ENCODE measurements around the gene TLR9.
"Not testable (repeated sequence)": the region's sequence is repeated elsewhere in the genome, so short reads cannot be mapped to it uniquely, and the experiment has no call there.

The TLR9 gene

DNA sequence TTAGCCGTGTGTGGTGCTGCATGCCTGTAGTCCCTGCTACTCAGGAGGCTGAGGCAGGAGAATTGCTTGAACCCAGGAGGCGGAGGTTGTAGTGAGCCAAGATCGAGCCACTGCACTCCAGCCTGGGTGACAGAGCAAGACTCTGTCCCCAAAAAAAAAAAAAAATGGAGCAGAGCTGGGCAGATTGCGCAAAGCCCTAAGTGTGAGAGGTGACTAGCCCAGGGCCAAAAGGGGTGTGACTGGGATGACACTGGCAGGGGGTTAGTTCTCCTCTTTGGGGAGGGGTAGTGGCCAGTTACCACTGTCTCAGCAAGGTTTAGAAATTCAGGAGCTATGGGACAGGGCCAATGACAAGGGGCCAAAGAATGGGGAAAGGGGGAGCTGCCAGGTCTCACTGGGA is 47.3 kb downstream of the TLR9 start:
- H3K36me3 ChIP-seq (ENCODE audit: control insufficient read depth, insufficient read depth, low read length): not testable (repeated sequence)
- 85 to 93% methylated on average over 3 to 4 of the region's 4 CpGs for WGBS, 2 experiments (ENCODE audit: insufficient coverage in 2 of 2)

DNA sequence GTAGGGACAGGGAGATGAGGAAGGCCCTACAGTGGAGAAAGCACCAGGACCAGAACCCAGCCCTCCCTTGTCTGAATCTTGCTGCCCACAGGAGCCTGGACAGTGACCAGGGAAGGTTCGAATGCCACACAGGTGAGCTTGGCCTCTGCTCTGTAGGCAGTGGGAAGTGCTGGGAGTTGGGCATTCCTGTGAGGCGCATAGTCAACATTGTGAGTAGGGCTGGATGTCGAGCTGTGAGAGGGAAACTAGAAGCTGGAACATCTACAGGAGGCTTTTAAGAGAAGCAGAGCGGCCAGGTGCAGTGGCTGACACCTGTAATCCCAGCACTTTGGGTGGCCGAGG is 47.8 kb downstream of the TLR9 start:
- no peak overlapping the region for H3K4me3 ChIP-seq (ENCODE audit: extremely low read depth, insufficient read depth, low read length, poor library complexity, severe bottlenecking)
- WGBS, 2 experiments (ENCODE audit: insufficient coverage in 2 of 2): 88 to 91% methylated on average over 4 to 5 of the region's 5 CpGs
- H3K4me1 ChIP-seq (ENCODE audit: control insufficient read depth, insufficient read depth, low read length, poor library complexity, severe bottlenecking): no peaks in the 10 kb centered on the region
- no peak overlapping the region for H3K27ac ChIP-seq (ENCODE audit: low read depth, low read length, severe bottlenecking)
- no peaks in the 10 kb centered on the region for H3K9me3 ChIP-seq (ENCODE audit: control insufficient read depth, low read length)
- H3K36me3 ChIP-seq (ENCODE audit: control insufficient read depth, insufficient read depth, low read length): no peaks in the 10 kb centered on the region

More for the DNA sequence above, 47.3 kb downstream of the TLR9 start:
- H3K27ac ChIP-seq (ENCODE audit: low read depth, low read length, severe bottlenecking); H3K4me3 ChIP-seq (ENCODE audit: extremely low read depth, insufficient read depth, low read length, poor library complexity, severe bottlenecking); H3K4me1 ChIP-seq (ENCODE audit: control insufficient read depth, insufficient read depth, low read length, poor library complexity, severe bottlenecking); H3K9me3 ChIP-seq (ENCODE audit: control insufficient read depth, low read length): not testable (repeated sequence)

DNA sequence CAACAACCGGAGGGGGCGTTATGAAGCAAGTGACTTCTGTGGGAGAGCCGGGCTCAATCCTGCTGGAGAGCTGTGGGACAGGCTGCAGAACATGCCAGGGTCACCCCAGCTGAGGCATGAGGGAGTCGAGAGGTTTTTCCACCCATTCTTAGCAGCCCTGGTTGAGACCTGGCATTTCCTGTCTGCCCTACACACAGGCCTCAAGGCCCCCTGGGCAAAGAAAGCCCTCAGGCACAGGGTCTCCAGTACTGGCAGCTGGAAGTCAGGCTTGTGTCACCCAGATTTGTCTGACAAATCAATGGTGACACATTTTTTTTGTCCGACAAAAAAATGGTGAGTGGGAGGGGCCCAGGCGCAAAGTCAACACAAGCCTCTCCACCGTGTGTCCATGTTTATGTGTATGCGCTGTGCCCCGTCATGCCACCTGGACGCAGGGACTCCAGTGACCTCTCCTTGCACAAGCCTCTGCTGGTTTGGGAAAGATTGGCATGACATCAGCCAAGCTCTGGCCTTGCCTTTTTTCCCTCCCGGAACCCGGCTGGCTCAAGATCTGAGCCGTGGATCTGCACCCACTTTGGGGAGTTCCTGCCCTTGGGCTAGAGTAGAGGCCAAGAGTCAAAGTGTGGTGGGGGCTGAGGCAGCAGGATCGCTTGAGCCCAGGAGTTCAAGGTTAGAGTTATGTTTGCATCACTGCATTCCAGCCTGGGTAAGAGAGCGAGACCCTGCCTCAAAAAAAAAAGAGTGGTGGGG is 48.3 kb downstream of the TLR9 start:
- Histone ChIP-seq H3K9me3 (ENCODE audit: control insufficient read depth, low read length) (no peaks in the 10 kb centered on the region), H3K4me3 (ENCODE audit: extremely low read depth, insufficient read depth, low read length, poor library complexity, severe bottlenecking) (no peak overlapping the region), H3K27ac (ENCODE audit: low read depth, low read length, severe bottlenecking) (no peak overlapping the region), H3K4me1 (ENCODE audit: control insufficient read depth, insufficient read depth, low read length, poor library complexity, severe bottlenecking) (no peaks in the 10 kb centered on the region), H3K36me3 (ENCODE audit: control insufficient read depth, insufficient read depth, low read length) (no peaks in the 10 kb centered on the region)
- 87 to 93% methylated on average over 13 to 15 of the region's 15 CpGs for WGBS, 2 experiments (ENCODE audit: insufficient coverage in 2 of 2)

DNA sequence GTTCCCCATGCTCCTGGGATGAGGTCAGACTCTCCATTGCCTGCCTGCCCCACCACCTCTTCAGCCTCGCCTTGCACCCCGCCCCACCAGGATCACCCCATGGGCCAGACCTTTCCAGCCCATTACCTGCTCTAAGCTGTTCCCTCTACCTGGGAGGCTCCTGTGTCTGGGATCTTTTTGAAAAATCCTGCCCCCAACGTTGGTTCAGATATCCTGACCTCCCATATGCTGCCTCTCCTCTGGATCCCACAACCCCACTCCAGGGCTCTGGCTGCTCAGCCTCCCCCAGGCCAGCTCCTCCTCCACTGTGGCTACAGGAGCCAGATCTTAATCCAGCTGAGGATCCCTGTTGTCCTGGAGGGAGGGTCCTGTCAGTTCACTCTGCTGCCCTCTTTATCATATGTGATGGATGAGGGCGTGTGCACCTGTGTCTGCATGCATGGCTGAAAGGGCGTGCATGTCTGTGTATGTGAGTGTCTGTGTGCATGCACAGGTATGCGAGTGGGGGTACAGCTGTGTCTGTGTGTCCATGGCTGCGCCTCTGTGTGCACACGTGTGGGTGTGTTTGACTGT is 49.2 kb downstream of the TLR9 start:
- WGBS, 2 experiments (ENCODE audit: insufficient coverage in 2 of 2): 85 to 89% methylated on average over 8 of the region's 8 CpGs
- no peaks in the 10 kb centered on the region for H3K9me3 ChIP-seq (ENCODE audit: control insufficient read depth, low read length)
- no peak overlapping the region for H3K27ac ChIP-seq (ENCODE audit: low read depth, low read length, severe bottlenecking)
- no peak overlapping the region for H3K4me3 ChIP-seq (ENCODE audit: extremely low read depth, insufficient read depth, low read length, poor library complexity, severe bottlenecking)
- no peaks in the 10 kb centered on the region for H3K36me3 ChIP-seq (ENCODE audit: control insufficient read depth, insufficient read depth, low read length)
- no peaks in the 10 kb centered on the region for H3K4me1 ChIP-seq (ENCODE audit: control insufficient read depth, insufficient read depth, low read length, poor library complexity, severe bottlenecking)

DNA sequence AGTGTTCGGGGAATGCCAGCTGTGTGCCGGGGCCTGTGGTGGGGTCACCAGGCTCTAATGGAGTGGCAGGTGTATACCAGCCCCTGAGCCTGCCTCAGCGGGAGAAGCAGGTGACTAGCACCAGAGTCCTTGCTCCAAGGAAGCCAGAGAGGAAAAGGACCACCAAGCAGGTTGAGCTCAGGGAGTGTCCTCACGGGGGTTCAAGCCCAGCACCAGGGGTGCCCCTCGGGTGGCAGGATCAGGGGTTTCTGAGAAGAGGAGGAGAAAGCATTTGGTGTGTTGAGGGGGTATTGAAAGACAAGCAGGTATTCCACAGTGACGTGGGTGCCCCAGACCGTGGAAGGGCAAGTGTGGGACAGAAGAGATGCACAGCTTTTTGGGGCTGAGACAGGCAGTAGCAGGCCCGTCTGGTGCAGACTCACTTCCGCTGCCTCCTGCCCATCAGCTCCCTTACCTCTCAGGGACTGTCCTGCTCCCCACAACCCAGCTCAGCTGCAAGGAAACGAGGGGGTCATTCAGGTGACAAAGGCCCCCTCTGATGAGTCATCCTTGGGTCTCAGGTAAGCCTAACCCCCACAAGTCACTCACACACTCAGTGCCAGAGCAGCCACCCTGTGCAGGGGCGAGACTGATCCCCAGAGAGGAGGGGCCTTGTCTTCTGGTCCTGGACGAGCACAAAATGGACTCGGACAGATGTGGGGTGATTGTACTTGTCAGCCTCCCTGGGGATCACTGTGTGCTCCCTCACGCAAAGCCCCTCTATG is 49.8 kb downstream of the TLR9 start:
- H3K4me3 ChIP-seq (ENCODE audit: extremely low read depth, insufficient read depth, low read length, poor library complexity, severe bottlenecking): no peak overlapping the region
- 95 to 97% methylated on average over 8 to 11 of the region's 14 CpGs for WGBS, 2 experiments (ENCODE audit: insufficient coverage in 2 of 2)
- no peaks in the 10 kb centered on the region for H3K36me3 ChIP-seq (ENCODE audit: control insufficient read depth, insufficient read depth, low read length)
- H3K27ac ChIP-seq (ENCODE audit: low read depth, low read length, severe bottlenecking): no peak overlapping the region
- no peaks in the 10 kb centered on the region for H3K9me3 ChIP-seq (ENCODE audit: control insufficient read depth, low read length)
- H3K4me1 ChIP-seq (ENCODE audit: control insufficient read depth, insufficient read depth, low read length, poor library complexity, severe bottlenecking): no peaks in the 10 kb centered on the region

DNA sequence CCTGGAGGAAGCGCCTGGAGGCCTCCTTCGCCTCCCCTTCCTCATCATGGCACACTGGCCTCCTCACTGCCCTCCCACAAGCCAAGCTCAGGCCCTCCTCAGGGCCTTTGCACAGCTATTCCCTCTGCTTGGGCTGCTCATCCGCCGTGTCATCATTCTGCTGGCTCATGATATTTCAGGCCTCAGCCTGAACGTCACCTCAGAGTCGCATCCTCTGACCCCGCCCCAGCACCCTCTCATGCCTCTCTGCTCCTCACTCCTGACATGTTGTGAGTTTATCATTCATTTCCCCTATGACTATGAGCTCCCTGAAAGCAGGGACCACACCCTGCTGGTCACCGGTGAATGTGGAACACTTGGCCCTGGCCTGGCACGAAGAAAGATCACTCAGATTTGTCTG is 50.5 kb downstream of the TLR9 start:
- H3K36me3 ChIP-seq (ENCODE audit: control insufficient read depth, insufficient read depth, low read length): no peaks in the 10 kb centered on the region
- WGBS, 2 experiments (ENCODE audit: insufficient coverage in 2 of 2): 87 to 97% methylated on average over 9 of the region's 9 CpGs
- H3K9me3 ChIP-seq (ENCODE audit: control insufficient read depth, low read length): no peaks in the 10 kb centered on the region
- no peaks in the 10 kb centered on the region for H3K4me1 ChIP-seq (ENCODE audit: control insufficient read depth, insufficient read depth, low read length, poor library complexity, severe bottlenecking)
- no peak overlapping the region for H3K4me3 ChIP-seq (ENCODE audit: extremely low read depth, insufficient read depth, low read length, poor library complexity, severe bottlenecking)
- H3K27ac ChIP-seq (ENCODE audit: low read depth, low read length, severe bottlenecking): no peak overlapping the region

DNA sequence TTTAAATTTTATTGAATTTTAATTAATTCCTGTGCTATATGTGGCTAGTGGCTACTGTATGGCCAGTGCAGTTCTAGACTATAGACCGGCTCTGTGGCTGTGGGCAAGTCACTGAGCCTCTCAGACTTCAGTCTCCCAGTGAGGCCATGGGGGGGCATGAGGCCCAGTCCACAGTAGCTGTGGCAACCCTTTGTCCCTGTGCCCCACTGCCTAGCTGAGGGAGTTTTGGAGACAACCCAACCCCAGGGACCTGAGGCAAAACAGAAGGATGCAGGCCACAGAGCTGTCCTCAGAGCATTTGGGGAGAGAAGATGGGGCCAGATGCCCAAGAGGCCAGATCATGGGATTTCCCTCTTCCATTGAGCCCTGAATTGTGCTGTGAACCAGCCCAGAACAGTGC is 52.3 kb downstream of the TLR9 start:
- no peaks in the 10 kb centered on the region for H3K9me3 ChIP-seq (ENCODE audit: control insufficient read depth, low read length)
- no peak overlapping the region for H3K27ac ChIP-seq (ENCODE audit: low read depth, low read length, severe bottlenecking)
- WGBS, 2 experiments (ENCODE audit: insufficient coverage in 2 of 2): 86 to 92% methylated on average over 1 of the region's 1 CpG
- no peaks in the 10 kb centered on the region for H3K4me1 ChIP-seq (ENCODE audit: control insufficient read depth, insufficient read depth, low read length, poor library complexity, severe bottlenecking)
- no peak overlapping the region for H3K4me3 ChIP-seq (ENCODE audit: extremely low read depth, insufficient read depth, low read length, poor library complexity, severe bottlenecking)
- no peaks in the 10 kb centered on the region for H3K36me3 ChIP-seq (ENCODE audit: control insufficient read depth, insufficient read depth, low read length)

DNA sequence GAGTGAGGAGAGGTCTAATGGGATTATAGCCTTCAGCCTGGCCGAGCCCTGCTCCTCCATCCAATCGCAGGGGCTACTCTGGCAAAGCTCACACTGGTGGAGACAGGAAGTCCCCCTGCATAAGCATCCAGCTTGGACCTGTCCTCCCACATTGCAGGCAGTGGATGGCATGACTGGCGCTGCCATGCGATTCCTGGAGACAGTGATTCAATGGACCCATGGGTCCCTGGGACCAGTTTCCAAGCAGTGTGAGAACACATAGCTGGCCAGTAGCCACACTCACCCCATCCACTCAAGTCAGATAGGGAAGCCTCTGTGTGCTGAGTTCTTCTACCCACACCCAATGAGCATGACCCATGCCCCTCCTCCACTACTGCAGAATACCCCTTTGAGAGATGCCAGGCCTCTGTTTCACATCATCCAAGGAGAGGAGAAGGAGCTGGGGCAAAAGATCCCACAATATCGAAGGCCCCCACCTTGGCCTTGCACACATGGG is 53.1 kb downstream of the TLR9 start:
- H3K36me3 ChIP-seq (ENCODE audit: control insufficient read depth, insufficient read depth, low read length): no peaks in the 10 kb centered on the region
- WGBS, 2 experiments (ENCODE audit: insufficient coverage in 2 of 2): 90 to 98% methylated on average over 4 to 5 of the region's 5 CpGs
- H3K27ac ChIP-seq (ENCODE audit: low read depth, low read length, severe bottlenecking): no peak overlapping the region

DNA sequence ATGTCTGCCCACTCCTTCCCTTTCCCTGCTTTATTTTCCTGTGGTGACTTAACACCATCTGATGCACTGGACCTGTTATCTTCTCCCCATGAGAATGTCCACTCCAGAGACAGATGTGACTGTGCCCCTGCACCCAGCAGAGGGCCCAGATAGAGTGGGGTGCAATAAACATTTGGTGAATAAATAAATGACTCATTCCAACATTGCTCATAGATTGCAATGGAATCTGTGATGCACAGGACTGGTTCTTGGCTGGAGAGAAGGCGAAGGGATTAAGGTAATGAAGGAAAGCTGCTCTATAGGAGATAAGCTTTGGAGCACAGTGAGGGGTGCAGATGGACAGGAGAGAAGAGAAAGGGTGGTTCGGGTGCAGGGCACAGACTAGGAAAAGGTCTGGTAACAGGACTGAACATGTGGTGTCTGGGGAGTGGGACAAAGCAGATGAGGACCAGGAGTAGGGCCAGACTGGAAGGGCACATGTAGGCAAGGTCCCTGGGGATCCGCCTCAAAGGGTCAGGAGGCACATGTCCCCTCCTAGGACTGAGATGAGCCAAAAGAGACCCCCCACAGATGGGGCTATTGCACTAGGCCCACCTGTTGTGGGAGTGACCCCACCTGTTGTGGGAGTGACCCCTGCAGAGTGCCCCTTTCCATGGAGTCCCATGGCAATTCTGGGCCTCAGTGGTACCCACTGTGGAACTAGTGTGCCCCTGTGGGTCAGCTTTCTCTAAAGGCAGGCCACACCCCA is 53.8 kb downstream of the TLR9 start:
- Histone ChIP-seq H3K36me3 (ENCODE audit: control insufficient read depth, insufficient read depth, low read length) (no peaks in the 10 kb centered on the region), H3K9me3 (ENCODE audit: control insufficient read depth, low read length) (no peaks in the 10 kb centered on the region), H3K4me1 (ENCODE audit: control insufficient read depth, insufficient read depth, low read length, poor library complexity, severe bottlenecking) (no peaks in the 10 kb centered on the region), H3K4me3 (ENCODE audit: extremely low read depth, insufficient read depth, low read length, poor library complexity, severe bottlenecking) (no peak overlapping the region), H3K27ac (ENCODE audit: low read depth, low read length, severe bottlenecking) (no peak overlapping the region)
- 86 to 97% methylated on average over 3 of the region's 3 CpGs for whole genome bisulfite sequencing, 2 experiments (ENCODE audit: insufficient coverage in 2 of 2)

More for the DNA sequence above, 53.1 kb downstream of the TLR9 start:
- Histone ChIP-seq H3K4me1 (ENCODE audit: control insufficient read depth, insufficient read depth, low read length, poor library complexity, severe bottlenecking) (no peaks in the 10 kb centered on the region), H3K9me3 (ENCODE audit: control insufficient read depth, low read length) (no peaks in the 10 kb centered on the region), H3K4me3 (ENCODE audit: extremely low read depth, insufficient read depth, low read length, poor library complexity, severe bottlenecking) (no peak overlapping the region)
